CD14-positive monocyte (primary cell): Measurements from ENCODE around the gene TMEM171. TPM values are rescaled to one million over a fixed set of nuclear protein-coding genes. Genes with fewer than 3 reads are reported as not detected.

Source experiments
- DNase-seq, 3 donors: peaks; one replicate each; pipeline ENCODE4 v3.0.0-alpha.2; 2011 to 2022
- H2AFZ ChIP-seq: 2 replicates; pipeline ENCODE4 v1.6.0; 2012; ENCODE audit warnings: mild to moderate bottlenecking, low read depth, low read length, inconsistent platforms; ENCODE audit not compliant: insufficient read depth, poor library complexity, severe bottlenecking
- H3K27ac ChIP-seq, 2 donors: 1 replicate in 1 of 2; 2 replicates in 1 of 2; pipeline ENCODE4 v1.5.1; 2012 to 2013; ENCODE audit warnings: low read length in 2 of 2, control low read depth in 1 of 2, inconsistent platforms in 1 of 2, low read depth in 1 of 2, mild to moderate bottlenecking in 1 of 2
- H3K27me3 ChIP-seq, 2 donors: one replicate each; pipeline versions ENCODE4 v1.6.0 to v1.6.1; 2011 to 2013; ENCODE audit warnings: low read length in 2 of 2; ENCODE audit not compliant: control insufficient read depth in 2 of 2, insufficient read depth in 2 of 2
- H3K36me3 ChIP-seq, 2 donors: replicated peaks in 1 of 2; 1 replicate in 1 of 2; 2 replicates in 1 of 2; pipeline versions ENCODE4 v1.5.1 to v1.6.1; 2012 to 2013; ENCODE audit warnings: low read length in 2 of 2, control low read depth in 1 of 2, inconsistent platforms in 1 of 2, mild to moderate bottlenecking in 1 of 2; ENCODE audit not compliant: insufficient read depth in 2 of 2, control insufficient read depth in 1 of 2
- H3K4me1 ChIP-seq, 2 donors: 1 replicate in 1 of 2; 2 replicates in 1 of 2; pipeline versions ENCODE4 v1.5.1 to v1.6.1; 2012 to 2013; ENCODE audit warnings: low read length in 2 of 2, control low read depth in 1 of 2, inconsistent platforms in 1 of 2, mild to moderate bottlenecking in 1 of 2, moderate library complexity in 1 of 2; ENCODE audit not compliant: insufficient read depth in 2 of 2, control insufficient read depth in 1 of 2
- H3K4me2 ChIP-seq: replicated peaks from 2 replicates; pipeline ENCODE3; 2012; ENCODE audit warnings: low read length, moderate library complexity, mild to moderate bottlenecking; ENCODE audit not compliant: poor library complexity, severe bottlenecking; ENCODE audit errors: extremely low read depth
- H3K4me3 ChIP-seq, 3 experiments: fragments of 200-600 bp in 1 of 3; sonication (generic) in 1 of 3; replicated peaks in 1 of 3; 1 replicate in 2 of 3; 2 replicates in 1 of 3; pipeline ENCODE4 v1.5.1; 2011 to 2013; ENCODE audit warnings: low read length in 3 of 3, mild to moderate bottlenecking in 3 of 3, control low read depth in 2 of 3, low read depth in 2 of 3, inconsistent platforms in 1 of 3, moderate library complexity in 1 of 3
- H3K79me2 ChIP-seq: 2 replicates; pipeline ENCODE4 v1.6.0; 2012; ENCODE audit warnings: mild to moderate bottlenecking, control low read depth, inconsistent platforms, low read length, moderate library complexity; ENCODE audit not compliant: insufficient read depth
- H3K9ac ChIP-seq: 2 replicates; pipeline ENCODE4 v1.6.0; 2017; ENCODE audit warnings: low read length, mild to moderate bottlenecking; ENCODE audit not compliant: insufficient read depth, poor library complexity, severe bottlenecking
- H3K9me3 ChIP-seq, 2 donors: replicated peaks in 1 of 2; 1 replicate in 1 of 2; 2 replicates in 1 of 2; pipeline versions ENCODE4 v1.5.1 to v1.6.1; 2012 to 2013; ENCODE audit warnings: low read length in 2 of 2, control low read depth in 1 of 2; ENCODE audit not compliant: control insufficient read depth in 1 of 2, insufficient read depth in 1 of 2
- H4K20me1 ChIP-seq: 2 replicates; pipeline ENCODE4 v1.6.0; 2012; ENCODE audit warnings: mild to moderate bottlenecking, low read length, control low read depth, moderate library complexity; ENCODE audit not compliant: insufficient read depth
- H3K27ac Mint-ChIP-seq, 7 donors: one replicate each; pipeline ENCODE4 v1.8.0; 2020; ENCODE audit warnings: mild to moderate bottlenecking in 7 of 7, mixed read lengths in 7 of 7, moderate library complexity in 6 of 7, inconsistent platforms in 2 of 7
- H3K27me3 Mint-ChIP-seq, 3 donors: one replicate each; pipeline ENCODE4 v1.8.0; 2021 to 2022; ENCODE audit warnings: low read depth in 3 of 3, mild to moderate bottlenecking in 3 of 3, mixed read lengths in 3 of 3, moderate library complexity in 3 of 3, inconsistent platforms in 1 of 3
- H3K36me3 Mint-ChIP-seq, 2 donors: one replicate each; pipeline ENCODE4 v1.8.0; 2020; ENCODE audit warnings: mixed read lengths in 2 of 2, inconsistent platforms in 1 of 2, mild to moderate bottlenecking in 1 of 2
- H3K4me1 Mint-ChIP-seq: one replicate; pipeline ENCODE4 v1.8.0; 2020; ENCODE audit warnings: mild to moderate bottlenecking, mixed read lengths
- H3K4me3 Mint-ChIP-seq, 2 donors: one replicate each; pipeline ENCODE4 v1.8.0; 2020; ENCODE audit warnings: mild to moderate bottlenecking in 2 of 2, mixed read lengths in 2 of 2, moderate library complexity in 1 of 2
- H3K9me3 Mint-ChIP-seq, 7 donors: one replicate each; pipeline ENCODE4 v1.8.0; 2020 to 2022; ENCODE audit warnings: mixed read lengths in 7 of 7, mild to moderate bottlenecking in 6 of 7, moderate library complexity in 6 of 7, inconsistent platforms in 2 of 7
- WGBS: methylation state at CpG from one replicate; pipeline ENCODE4 v1.1.5; 2013; ENCODE audit warnings: missing lambda C conversion rate; ENCODE audit not compliant: insufficient coverage; 5-methylcytosine and 5-hydroxymethylcytosine counted together
- intact Hi-C, 2 donors: fragments of 100-400 bp; cut with micrococcal nuclease; formaldehyde crosslinking; loops; one replicate each; pipeline versions ENCODE4 v1.15.0 to v1.15.1; 2023
- polyA plus RNA-seq, 3 donors: library from polyadenylated mRNA; depleted of rRNA in 1 of 3; unstranded in 2 of 3; stranded (reverse) in 1 of 3; fragments of 300-500 nt in 2 of 3; fragments of >200 nt in 1 of 3; fragmentation: Illumina TruSeq in 2 of 3; gene quantifications; 1 replicate in 2 of 3; 2 replicates in 1 of 3; pipeline ENCODE4 v1.2.3, GENCODE V29; 2012 to 2021
- TF ChIP-seq, protein P1 (sequence below): fragments of 200-600 bp; IDR thresholded peaks from one replicate; pipeline ENCODE4 v1.8.0; 2022; ENCODE audit warnings: antibody characterized with exemption, mild to moderate bottlenecking

Gene TMEM171
- polyA plus RNA-seq, 3 donors: not detected

DNA sequence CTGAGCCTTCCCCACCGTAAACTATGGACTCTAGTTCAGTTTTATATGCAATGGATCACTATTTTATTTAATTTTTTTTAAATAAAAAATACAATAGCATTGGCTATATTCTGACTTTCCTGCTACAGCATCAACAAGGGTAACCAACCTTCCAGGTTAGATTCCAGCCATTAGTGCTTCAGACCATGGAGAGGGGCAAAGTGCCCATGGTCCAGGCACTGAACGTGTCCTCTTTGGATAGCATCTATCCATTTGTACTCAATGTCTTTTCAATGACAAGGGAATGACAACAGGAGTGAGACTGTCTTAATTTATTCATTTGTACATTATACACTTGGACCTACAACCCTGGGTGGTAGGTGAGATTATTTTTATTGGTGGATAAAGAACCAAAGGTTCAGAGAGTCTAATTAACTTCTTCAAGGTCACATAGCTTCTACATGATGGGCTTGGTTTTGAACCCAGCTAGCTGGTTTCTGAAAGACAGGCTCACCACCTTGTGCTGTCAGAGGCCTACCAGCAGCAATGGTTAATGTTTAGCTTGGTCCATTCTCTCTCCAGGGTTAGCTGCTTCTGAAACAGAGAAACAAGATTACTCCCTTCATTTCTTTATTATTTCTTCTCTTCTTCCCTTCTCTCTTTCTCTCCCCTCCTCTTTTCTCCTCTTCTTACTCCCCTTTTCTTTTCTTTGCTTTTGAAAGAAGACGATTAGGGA is 11.5 kb downstream of the TMEM171 start:
- Histone ChIP-seq H3K4me1 (no peaks in the 10 kb centered on the region), H3K4me3 (no peak overlapping the region), H3K9me3 (no peaks in the 10 kb centered on the region), H3K4me2 (no peak overlapping the region), H2AFZ (no peak overlapping the region), H3K79me2 (no peaks in the 10 kb centered on the region), H3K27me3 (peaks cover 10 to 81% of the 10 kb centered on the region in 2 donors), H3K9ac (no peak overlapping the region), H4K20me1 (no peaks in the 10 kb centered on the region), H3K27ac (no peak overlapping the region), H3K36me3 (no peaks in the 10 kb centered on the region)
- Mint-ChIP-seq H3K9me3 (peaks cover 0 to 2% (median 0%) of the 10 kb centered on the region in 7 donors), H3K4me1 (no peaks in the 10 kb centered on the region), H3K4me3 (no peak overlapping the region), H3K36me3 (no peaks in the 10 kb centered on the region), H3K27me3 (peaks cover 33 to 85% (median 59%) of the 10 kb centered on the region in 3 donors), H3K27ac (peak overlapping the region in 1 of 7 donors; percentile 5)
- intact Hi-C loops: no loop called here
- no peak for DNase-seq
- no CpG with 5 or more reads among the region's 3 CpGs for WGBS
- TF ChIP-seq, protein P1, sequence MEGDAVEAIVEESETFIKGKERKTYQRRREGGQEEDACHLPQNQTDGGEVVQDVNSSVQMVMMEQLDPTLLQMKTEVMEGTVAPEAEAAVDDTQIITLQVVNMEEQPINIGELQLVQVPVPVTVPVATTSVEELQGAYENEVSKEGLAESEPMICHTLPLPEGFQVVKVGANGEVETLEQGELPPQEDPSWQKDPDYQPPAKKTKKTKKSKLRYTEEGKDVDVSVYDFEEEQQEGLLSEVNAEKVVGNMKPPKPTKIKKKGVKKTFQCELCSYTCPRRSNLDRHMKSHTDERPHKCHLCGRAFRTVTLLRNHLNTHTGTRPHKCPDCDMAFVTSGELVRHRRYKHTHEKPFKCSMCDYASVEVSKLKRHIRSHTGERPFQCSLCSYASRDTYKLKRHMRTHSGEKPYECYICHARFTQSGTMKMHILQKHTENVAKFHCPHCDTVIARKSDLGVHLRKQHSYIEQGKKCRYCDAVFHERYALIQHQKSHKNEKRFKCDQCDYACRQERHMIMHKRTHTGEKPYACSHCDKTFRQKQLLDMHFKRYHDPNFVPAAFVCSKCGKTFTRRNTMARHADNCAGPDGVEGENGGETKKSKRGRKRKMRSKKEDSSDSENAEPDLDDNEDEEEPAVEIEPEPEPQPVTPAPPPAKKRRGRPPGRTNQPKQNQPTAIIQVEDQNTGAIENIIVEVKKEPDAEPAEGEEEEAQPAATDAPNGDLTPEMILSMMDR: no peak

DNA sequence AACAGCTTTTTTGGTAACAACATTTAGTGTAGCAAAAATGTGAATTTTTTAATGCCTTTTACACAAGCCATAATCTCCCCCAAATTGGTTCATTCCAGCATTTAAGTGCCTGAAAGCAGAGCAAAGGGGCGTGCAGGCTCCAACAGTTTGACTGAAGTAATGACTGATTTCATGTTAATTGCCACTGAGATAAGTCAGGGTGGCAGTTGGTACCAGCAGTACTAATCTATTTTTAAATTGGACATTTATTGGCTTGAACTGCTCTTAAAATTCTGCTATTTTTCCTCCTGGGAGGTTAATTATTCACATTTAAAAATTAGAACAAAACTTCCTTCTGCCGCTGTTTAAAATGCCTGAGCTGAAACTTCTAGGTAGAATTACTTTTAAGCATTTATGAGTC is 12.4 kb downstream of the TMEM171 start:
- TF ChIP-seq, protein P1: no peak
- H3K27ac Mint-ChIP-seq: no peak overlapping the region
- H3K9me3 Mint-ChIP-seq: peaks cover 0 to 4% (median 0%) of the 10 kb centered on the region in 7 donors
- Histone ChIP-seq H3K9me3 (no peaks in the 10 kb centered on the region), H3K9ac (no peak overlapping the region), H4K20me1 (no peaks in the 10 kb centered on the region), H3K4me1 (no peaks in the 10 kb centered on the region), H3K27me3 (peaks cover 12 to 86% of the 10 kb centered on the region in 2 donors), H3K4me3 (no peak overlapping the region), H2AFZ (no peak overlapping the region), H3K36me3 (no peaks in the 10 kb centered on the region), H3K27ac (no peak overlapping the region), H3K79me2 (no peaks in the 10 kb centered on the region), H3K4me2 (no peak overlapping the region)
- H3K4me1 Mint-ChIP-seq: no peaks in the 10 kb centered on the region
- no peaks in the 10 kb centered on the region for H3K36me3 Mint-ChIP-seq
- DNase-seq: no peak
- no peak overlapping the region for H3K4me3 Mint-ChIP-seq
- WGBS: no CpG with 5 or more reads among the region's 2 CpGs
- H3K27me3 Mint-ChIP-seq: peaks cover 35 to 86% (median 59%) of the 10 kb centered on the region in 3 donors
- intact Hi-C loops: no loop called here
